Neural cell (in vitro differentiated cells): Measurements from ENCODE around the gene CACNA1D. TPM values are rescaled to one million over a fixed set of nuclear protein-coding genes. Genes with fewer than 3 reads are reported as not detected.

Experiments
- H2AFZ ChIP-seq: fragments of 200-600, 300-800 bp; sonication (generic), shearing (Covaris generic); 2 replicates; pipeline ENCODE4 v1.6.0; 2014; ENCODE audit warnings: low read depth, mild to moderate bottlenecking, antibody characterized with exemption, low read length, moderate library complexity
- H3F3A ChIP-seq: fragments of 200-600 bp; shearing (Covaris generic); 2 replicates; pipeline ENCODE4 v1.6.1; 2016; ENCODE audit warnings: mild to moderate bottlenecking, moderate library complexity, mixed read lengths, antibody characterized with exemption, low read length; ENCODE audit not compliant: insufficient read depth, poor library complexity, severe bottlenecking
- H3K27ac ChIP-seq: fragments of 200-600, 300-800 bp; sonication (generic), shearing (Covaris generic); 2 replicates; pipeline ENCODE4 v1.5.1; 2014; ENCODE audit warnings: mild to moderate bottlenecking, low read length, moderate library complexity
- H3K27me3 ChIP-seq: fragments of 300-800, 200-600 bp; sonication (generic), shearing (Covaris generic); 2 replicates; pipeline ENCODE4 v1.6.0; 2014; ENCODE audit warnings: mild to moderate bottlenecking, low read depth, low read length, moderate library complexity; ENCODE audit not compliant: insufficient read depth
- H3K36me3 ChIP-seq: fragments of 300-800, 200-600 bp; sonication (generic), shearing (Covaris generic); 2 replicates; pipeline ENCODE4 v1.5.1; 2014; ENCODE audit warnings: mild to moderate bottlenecking, antibody characterized with exemption, low read length, moderate library complexity; ENCODE audit not compliant: insufficient read depth
- H3K4me2 ChIP-seq: fragments of 300-800, 200-600 bp; sonication (generic), shearing (Covaris generic); 2 replicates; pipeline ENCODE4 v1.6.0; 2014; ENCODE audit warnings: mild to moderate bottlenecking, low read length
- H3K4me3 ChIP-seq: fragments of 300-800, 200-600 bp; sonication (generic), shearing (Covaris generic); 2 replicates; pipeline ENCODE4 v1.5.1; 2014; ENCODE audit warnings: mild to moderate bottlenecking, low read length, moderate library complexity
- H3K79me2 ChIP-seq: fragments of 200-600 bp; shearing (Covaris generic); replicated peaks from 2 replicates; pipeline ENCODE4 v1.6.0; 2014; ENCODE audit warnings: mild to moderate bottlenecking, low read length, moderate library complexity; ENCODE audit not compliant: insufficient read depth
- H3K9ac ChIP-seq: fragments of 300-800, 200-600 bp; sonication (generic), shearing (Covaris generic); 2 replicates; pipeline ENCODE4 v1.6.1; 2016; ENCODE audit warnings: mild to moderate bottlenecking, low read length, mixed read lengths
- H3K9me2 ChIP-seq: fragments of 200-600 bp; shearing (Covaris generic); 2 replicates; pipeline ENCODE4 v1.6.1; 2016; ENCODE audit warnings: mild to moderate bottlenecking, low read length, mixed read lengths; ENCODE audit not compliant: insufficient read depth
- H3K9me3 ChIP-seq: fragments of 200-600, 300-800 bp; sonication (generic), shearing (Covaris generic); 2 replicates; pipeline ENCODE4 v1.6.1; 2016; ENCODE audit warnings: mild to moderate bottlenecking, mixed run types, low read length, moderate library complexity, mixed read lengths
- H4K20me1 ChIP-seq: fragments of 200-600 bp; shearing (Covaris generic); 2 replicates; pipeline ENCODE4 v1.6.1; 2016; ENCODE audit warnings: mild to moderate bottlenecking, mixed run types; ENCODE audit not compliant: insufficient read depth
- CTCF ChIP-seq: fragments of 450-650 bp; IDR thresholded peaks from 2 replicates; pipeline ENCODE4 v1.5.1; 2014; ENCODE audit warnings: antibody characterized with exemption, mild to moderate bottlenecking, moderate library complexity; ENCODE audit not compliant: poor library complexity, severe bottlenecking
- EP300 ChIP-seq: fragments of 450-650 bp; conservative IDR thresholded peaks from 2 replicates; pipeline ENCODE4 v1.6.1; 2014; ENCODE audit warnings: antibody characterized with exemption, mild to moderate bottlenecking, moderate library complexity; ENCODE audit not compliant: poor library complexity, severe bottlenecking
- EZH2 ChIP-seq: fragments of 200-600, 300-800 bp; shearing (Covaris generic), sonication (generic); IDR thresholded peaks from 2 replicates; pipeline ENCODE4 v1.6.1; 2014; ENCODE audit warnings: antibody characterized with exemption, low read length, borderline replicate concordance, mild to moderate bottlenecking; ENCODE audit not compliant: insufficient read depth, poor library complexity, severe bottlenecking
- MXI1 ChIP-seq: fragments of 450-650 bp; conservative IDR thresholded peaks from 2 replicates; pipeline ENCODE4 v1.6.1; 2014; ENCODE audit warnings: antibody characterized with exemption, mild to moderate bottlenecking; ENCODE audit not compliant: poor library complexity, severe bottlenecking
- POLR2AphosphoS5 ChIP-seq: IDR thresholded peaks from 2 replicates; pipeline ENCODE4 v1.6.1; 2012
- RAD21 ChIP-seq: fragments of 450-650 bp; conservative IDR thresholded peaks from 2 replicates; pipeline ENCODE4 v1.6.1; 2014; ENCODE audit warnings: antibody characterized with exemption, mild to moderate bottlenecking, moderate library complexity
- REST ChIP-seq: IDR thresholded peaks from 2 replicates; pipeline ENCODE4 v1.6.1; 2012; ENCODE audit warnings: borderline replicate concordance
- SMC3 ChIP-seq: fragments of 450-650 bp; conservative IDR thresholded peaks from 2 replicates; pipeline ENCODE4 v1.6.1; 2014; ENCODE audit warnings: antibody characterized with exemption, mild to moderate bottlenecking, moderate library complexity; ENCODE audit not compliant: poor library complexity
- TAF1 ChIP-seq: IDR thresholded peaks from 2 replicates; pipeline ENCODE4 v1.6.1; 2012; ENCODE audit warnings: low read depth
- polyA plus RNA-seq: library from polyadenylated mRNA; depleted of rRNA; stranded (reverse); fragments of >200 nt; gene quantifications from 2 replicates; pipeline ENCODE4 v1.2.3, GENCODE V29; 2014

Gene CACNA1D
- polyA plus RNA-seq, 1 donor from 2014 or later: 22.5 TPM

- H4K20me1 ChIP-seq: no peaks in the 10 kb centered on the region
Observed at GRCh38 chr3:53696401-53697172, 202.2 kb downstream of the CACNA1D start.

GRCh38 chr3:53700441-53700840 lies 206.0 kb downstream of the CACNA1D start:
- Histone ChIP-seq H3K36me3 (no peaks in the 10 kb centered on the region), H3K9me3 (no peaks in the 10 kb centered on the region), H3K9ac (no peak overlapping the region), H3K4me3 (no peak overlapping the region), H3K27ac (no peak overlapping the region), H3K4me2 (no peak overlapping the region), H3K9me2 (no peaks in the 10 kb centered on the region), H4K20me1 (no peaks in the 10 kb centered on the region), H3K79me2 (no peaks in the 10 kb centered on the region), H3K27me3 (no peaks in the 10 kb centered on the region), H3F3A (no peaks in the 10 kb centered on the region), H2AFZ (no peak overlapping the region)
- TF ChIP-seq POLR2AphosphoS5 (no peak), TAF1 (no peak), EP300 (no peak), REST (no peak), SMC3 (no peak), EZH2 (no peak), RAD21 (no peak)

More at GRCh38 chr3:53696401-53697172, 202.2 kb downstream of the CACNA1D start:
- no peaks in the 10 kb centered on the region for H3K9me3 ChIP-seq
- H3K36me3 ChIP-seq: no peaks in the 10 kb centered on the region
- no peak overlapping the region for H2AFZ ChIP-seq
- no peak for TF ChIP-seq REST
- TF ChIP-seq MXI1: no peak
- no peak for TF ChIP-seq TAF1
- TF ChIP-seq POLR2AphosphoS5: no peak
- TF ChIP-seq RAD21: no peak
- no peak for TF ChIP-seq EZH2
- TF ChIP-seq EP300: no peak
- no peak for TF ChIP-seq SMC3
- TF ChIP-seq CTCF: no peak
- no peak overlapping the region for H3K4me2 ChIP-seq
- H3F3A ChIP-seq: no peaks in the 10 kb centered on the region
- no peak overlapping the region for H3K27ac ChIP-seq
- no peaks in the 10 kb centered on the region for H3K27me3 ChIP-seq
- no peak overlapping the region for H3K4me3 ChIP-seq
- H3K9ac ChIP-seq: no peak overlapping the region
- H3K9me2 ChIP-seq: no peaks in the 10 kb centered on the region
- no peaks in the 10 kb centered on the region for H3K79me2 ChIP-seq
